IPS-18a (cell line): Measurements from ENCODE around the gene STOX2.

Experiments
- H3K27ac ChIP-seq: one replicate; pipeline ENCODE4 v1.5.1; 2013; ENCODE audit warnings: low read length
- H3K27me3 ChIP-seq: one replicate; pipeline ENCODE4 v1.6.1; 2013; ENCODE audit warnings: mild to moderate bottlenecking, low read length; ENCODE audit not compliant: control insufficient read depth, insufficient read depth
- H3K36me3 ChIP-seq: one replicate; pipeline ENCODE4 v1.6.1; 2013; ENCODE audit warnings: low read depth, low read length; ENCODE audit not compliant: control insufficient read depth
- H3K4me1 ChIP-seq: one replicate; pipeline ENCODE4 v1.6.1; 2013; ENCODE audit warnings: low read depth, low read length; ENCODE audit not compliant: control insufficient read depth
- H3K4me3 ChIP-seq: one replicate; pipeline ENCODE4 v1.5.1; 2013; ENCODE audit warnings: low read length
- H3K9ac ChIP-seq: one replicate; pipeline ENCODE4 v1.6.1; 2013; ENCODE audit warnings: mild to moderate bottlenecking, low read length, moderate library complexity
- H3K9me3 ChIP-seq: one replicate; pipeline ENCODE4 v1.6.1; 2013; ENCODE audit warnings: low read depth, low read length; ENCODE audit not compliant: control insufficient read depth

STOX2 gene

GRCh38 chr4:183871581-183871980, 33.5 kb upstream of the STOX2 start:
- no peak overlapping the region for H3K9ac ChIP-seq
- no peaks in the 10 kb centered on the region for H3K36me3 ChIP-seq
- H3K4me1 ChIP-seq, result peaks cover 7% of the 10 kb centered on the region
- no peak overlapping the region for H3K27ac ChIP-seq
- H3K27me3 ChIP-seq, result no peaks in the 10 kb centered on the region
- no peaks in the 10 kb centered on the region for H3K9me3 ChIP-seq
- H3K4me3 ChIP-seq, result no peak overlapping the region

GRCh38 chr4:183872531-183872930, 32.6 kb upstream of the STOX2 start:
- no peak overlapping the region for H3K4me3 ChIP-seq
- no peak overlapping the region for H3K9ac ChIP-seq
- H3K27ac ChIP-seq, result no peak overlapping the region

GRCh38 chr4:183873409-183874185, 31.5 kb upstream of the STOX2 start:
- H3K4me1 ChIP-seq, result no peaks in the 10 kb centered on the region
- H3K27me3 ChIP-seq, result peaks cover 5% of the 10 kb centered on the region
- no peak overlapping the region for H3K9ac ChIP-seq

More at GRCh38 chr4:183872531-183872930, 32.6 kb upstream of the STOX2 start:
- Histone ChIP-seq H3K36me3 (no peaks in the 10 kb centered on the region), H3K27me3 (peaks cover 5% of the 10 kb centered on the region), H3K4me1 (peaks cover 6% of the 10 kb centered on the region), H3K9me3 (no peaks in the 10 kb centered on the region)

GRCh38 chr4:183875251-183875825, 29.8 kb upstream of the STOX2 start:
- no peak overlapping the region for H3K27ac ChIP-seq
- no peak overlapping the region for H3K4me3 ChIP-seq
- peaks cover 5% of the 10 kb centered on the region for H3K27me3 ChIP-seq
- no peaks in the 10 kb centered on the region for H3K36me3 ChIP-seq
- H3K9me3 ChIP-seq, result no peaks in the 10 kb centered on the region
- H3K9ac ChIP-seq, result no peak overlapping the region
- peaks cover 9% of the 10 kb centered on the region for H3K4me1 ChIP-seq

More at GRCh38 chr4:183873409-183874185, 31.5 kb upstream of the STOX2 start:
- no peak overlapping the region for H3K4me3 ChIP-seq
- H3K27ac ChIP-seq, result no peak overlapping the region
- no peaks in the 10 kb centered on the region for H3K9me3 ChIP-seq
- no peaks in the 10 kb centered on the region for H3K36me3 ChIP-seq

GRCh38 chr4:183876268-183876934, 28.7 kb upstream of the STOX2 start:
- H3K27ac ChIP-seq, result no peak overlapping the region
- H3K27me3 ChIP-seq, result peaks cover 5% of the 10 kb centered on the region
- H3K9ac ChIP-seq, result no peak overlapping the region
- H3K36me3 ChIP-seq, result no peaks in the 10 kb centered on the region
- peaks cover 9% of the 10 kb centered on the region for H3K4me1 ChIP-seq
- no peak overlapping the region for H3K4me3 ChIP-seq
- no peaks in the 10 kb centered on the region for H3K9me3 ChIP-seq

GRCh38 chr4:183878251-183878970, 26.7 kb upstream of the STOX2 start:
- H3K27me3 ChIP-seq, result peaks cover 5% of the 10 kb centered on the region
- no peak overlapping the region for H3K4me3 ChIP-seq
- no peak overlapping the region for H3K27ac ChIP-seq
- H3K4me1 ChIP-seq, result peaks cover 9% of the 10 kb centered on the region
- H3K36me3 ChIP-seq, result no peaks in the 10 kb centered on the region
- H3K9ac ChIP-seq, result no peak overlapping the region
- no peaks in the 10 kb centered on the region for H3K9me3 ChIP-seq

- no peaks in the 10 kb centered on the region for H3K36me3 ChIP-seq
- H3K4me1 ChIP-seq, result peaks cover 4% of the 10 kb centered on the region
- no peaks in the 10 kb centered on the region for H3K9me3 ChIP-seq
- no peak overlapping the region for H3K27ac ChIP-seq
- H3K9ac ChIP-seq, result no peak overlapping the region
- no peak overlapping the region for H3K4me3 ChIP-seq
- H3K27me3 ChIP-seq, result no peaks in the 10 kb centered on the region
Observed at GRCh38 chr4:183885205-183885720, 19.8 kb upstream of the STOX2 start.

- no peaks in the 10 kb centered on the region for H3K36me3 ChIP-seq
- no peak overlapping the region for H3K27ac ChIP-seq
- H3K4me3 ChIP-seq, result no peak overlapping the region
- peaks cover 4% of the 10 kb centered on the region for H3K4me1 ChIP-seq
- no peaks in the 10 kb centered on the region for H3K9me3 ChIP-seq
- no peaks in the 10 kb centered on the region for H3K27me3 ChIP-seq
- no peak overlapping the region for H3K9ac ChIP-seq
Observed at GRCh38 chr4:183887351-183887750, 17.8 kb upstream of the STOX2 start.

GRCh38 chr4:183888564-183888963, 16.5 kb upstream of the STOX2 start:
- no peaks in the 10 kb centered on the region for H3K27me3 ChIP-seq
- H3K4me1 ChIP-seq, result peaks cover 4% of the 10 kb centered on the region
- H3K9me3 ChIP-seq, result no peaks in the 10 kb centered on the region
- H3K9ac ChIP-seq, result no peak overlapping the region
- H3K27ac ChIP-seq, result no peak overlapping the region
- H3K4me3 ChIP-seq, result no peak overlapping the region
- H3K36me3 ChIP-seq, result no peaks in the 10 kb centered on the region

- Histone ChIP-seq H3K27ac (no peak overlapping the region), H3K9me3 (no peaks in the 10 kb centered on the region), H3K4me1 (peaks cover 4% of the 10 kb centered on the region)
Observed at GRCh38 chr4:183889190-183889589, 15.9 kb upstream of the STOX2 start.

GRCh38 chr4:183897193-183897592, 7.9 kb upstream of the STOX2 start:
- H3K36me3 ChIP-seq, result no peaks in the 10 kb centered on the region
- H3K9ac ChIP-seq, result no peak overlapping the region
- H3K4me3 ChIP-seq, result no peak overlapping the region
- no peaks in the 10 kb centered on the region for H3K4me1 ChIP-seq
- H3K9me3 ChIP-seq, result no peaks in the 10 kb centered on the region
- no peak overlapping the region for H3K27ac ChIP-seq
- H3K27me3 ChIP-seq, result peaks cover under 1% of the 10 kb centered on the region

More at GRCh38 chr4:183889190-183889589, 15.9 kb upstream of the STOX2 start:
- Histone ChIP-seq H3K9ac (no peak overlapping the region), H3K36me3 (no peaks in the 10 kb centered on the region), H3K27me3 (no peaks in the 10 kb centered on the region), H3K4me3 (no peak overlapping the region)
